PFSK-1 (cell line): ENCODE data around the gene C5AR1.

Experiments
- POLR2AphosphoS5 ChIP-seq: IDR thresholded peaks from 2 replicates; pipeline ENCODE4 v1.6.1; 2012; ENCODE audit warnings: low read depth, mild to moderate bottlenecking, control low read depth, low read length, moderate library complexity
- TAF1 ChIP-seq: IDR thresholded peaks from 2 replicates; pipeline ENCODE4 v1.6.1; 2012; ENCODE audit warnings: low read length, control low read depth, borderline replicate concordance; ENCODE audit not compliant: insufficient read depth
- TF ChIP-seq, protein P1 (sequence below), 2 experiments: IDR thresholded peaks; 2 replicates each; pipeline versions ENCODE4 v1.6.1 to v1.8.0; 2011 to 2012; ENCODE audit warnings: low read depth in 2 of 2, low read length in 2 of 2, control low read depth in 1 of 2, inconsistent platforms in 1 of 2, mild to moderate bottlenecking in 1 of 2, moderate library complexity in 1 of 2; ENCODE audit not compliant: insufficient read depth in 1 of 2

DNA sequence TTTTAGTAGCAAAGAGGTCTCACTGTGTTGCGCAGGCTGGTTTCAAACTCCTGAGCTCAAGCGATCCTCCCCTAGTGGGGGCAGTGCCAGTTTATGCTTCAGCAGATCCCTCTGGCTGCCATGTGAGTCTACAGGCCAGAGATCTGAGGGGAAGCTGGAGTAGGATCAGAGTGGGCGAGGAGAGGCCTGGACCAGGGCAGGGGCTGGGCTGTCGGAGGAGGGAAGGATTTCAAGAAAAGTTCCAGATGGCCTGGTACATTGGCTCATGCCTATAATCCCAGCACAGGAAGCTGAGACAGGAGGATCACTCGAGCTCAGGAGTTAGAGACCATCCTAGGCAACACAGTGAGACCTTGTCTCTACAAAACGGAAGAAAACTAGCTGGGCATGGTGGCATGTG, 49.3 kb downstream of the C5AR1 start:
- TF ChIP-seq TAF1: no peak
- TF ChIP-seq, protein P1, sequence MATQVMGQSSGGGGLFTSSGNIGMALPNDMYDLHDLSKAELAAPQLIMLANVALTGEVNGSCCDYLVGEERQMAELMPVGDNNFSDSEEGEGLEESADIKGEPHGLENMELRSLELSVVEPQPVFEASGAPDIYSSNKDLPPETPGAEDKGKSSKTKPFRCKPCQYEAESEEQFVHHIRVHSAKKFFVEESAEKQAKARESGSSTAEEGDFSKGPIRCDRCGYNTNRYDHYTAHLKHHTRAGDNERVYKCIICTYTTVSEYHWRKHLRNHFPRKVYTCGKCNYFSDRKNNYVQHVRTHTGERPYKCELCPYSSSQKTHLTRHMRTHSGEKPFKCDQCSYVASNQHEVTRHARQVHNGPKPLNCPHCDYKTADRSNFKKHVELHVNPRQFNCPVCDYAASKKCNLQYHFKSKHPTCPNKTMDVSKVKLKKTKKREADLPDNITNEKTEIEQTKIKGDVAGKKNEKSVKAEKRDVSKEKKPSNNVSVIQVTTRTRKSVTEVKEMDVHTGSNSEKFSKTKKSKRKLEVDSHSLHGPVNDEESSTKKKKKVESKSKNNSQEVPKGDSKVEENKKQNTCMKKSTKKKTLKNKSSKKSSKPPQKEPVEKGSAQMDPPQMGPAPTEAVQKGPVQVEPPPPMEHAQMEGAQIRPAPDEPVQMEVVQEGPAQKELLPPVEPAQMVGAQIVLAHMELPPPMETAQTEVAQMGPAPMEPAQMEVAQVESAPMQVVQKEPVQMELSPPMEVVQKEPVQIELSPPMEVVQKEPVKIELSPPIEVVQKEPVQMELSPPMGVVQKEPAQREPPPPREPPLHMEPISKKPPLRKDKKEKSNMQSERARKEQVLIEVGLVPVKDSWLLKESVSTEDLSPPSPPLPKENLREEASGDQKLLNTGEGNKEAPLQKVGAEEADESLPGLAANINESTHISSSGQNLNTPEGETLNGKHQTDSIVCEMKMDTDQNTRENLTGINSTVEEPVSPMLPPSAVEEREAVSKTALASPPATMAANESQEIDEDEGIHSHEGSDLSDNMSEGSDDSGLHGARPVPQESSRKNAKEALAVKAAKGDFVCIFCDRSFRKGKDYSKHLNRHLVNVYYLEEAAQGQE (IDR thresholded peaks at IDR 0.05; ENCODE audit: insufficient read depth in 1 of 2, low read depth in 2 of 2, low read length in 2 of 2): no peak
- no peak for TF ChIP-seq POLR2AphosphoS5
